Measurements from ENCODE around the gene PPP2R2B.
"Not testable (repeated sequence)": the region's sequence is repeated elsewhere in the genome, so short reads cannot be mapped to it uniquely, and the experiment has no call there.

PPP2R2B gene

DNA sequence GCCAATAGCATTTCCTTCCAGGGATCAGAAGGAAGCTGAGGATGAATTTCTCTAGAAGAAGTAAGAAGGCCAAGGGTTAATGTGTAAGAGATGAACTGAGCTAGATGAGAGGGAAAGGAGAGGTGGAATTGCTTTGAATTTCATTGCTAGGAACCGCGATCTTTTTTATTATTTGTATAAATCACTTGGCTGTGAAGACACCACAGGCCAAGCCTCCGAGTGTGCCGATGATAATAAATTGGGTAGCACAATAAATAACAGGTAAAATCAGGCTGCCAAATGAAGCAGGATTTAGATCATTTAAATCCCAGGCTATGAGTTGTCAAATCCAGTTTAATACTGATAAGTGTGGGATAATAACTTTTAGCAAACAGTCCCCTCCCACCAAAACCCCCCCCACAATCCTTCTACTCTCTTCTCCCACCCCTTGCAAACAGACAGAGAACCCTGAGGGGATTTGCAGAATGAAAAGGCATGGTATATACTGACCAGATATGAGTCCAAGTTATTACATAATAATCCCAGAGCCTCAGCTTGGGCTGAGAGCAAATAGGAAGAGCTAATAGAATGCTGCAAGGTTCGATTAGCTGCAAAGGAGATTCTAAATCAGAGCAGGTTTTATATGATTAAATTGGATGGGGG, 143.5 kb downstream of the PPP2R2B start:
- DNase-seq, result no peak

DNA sequence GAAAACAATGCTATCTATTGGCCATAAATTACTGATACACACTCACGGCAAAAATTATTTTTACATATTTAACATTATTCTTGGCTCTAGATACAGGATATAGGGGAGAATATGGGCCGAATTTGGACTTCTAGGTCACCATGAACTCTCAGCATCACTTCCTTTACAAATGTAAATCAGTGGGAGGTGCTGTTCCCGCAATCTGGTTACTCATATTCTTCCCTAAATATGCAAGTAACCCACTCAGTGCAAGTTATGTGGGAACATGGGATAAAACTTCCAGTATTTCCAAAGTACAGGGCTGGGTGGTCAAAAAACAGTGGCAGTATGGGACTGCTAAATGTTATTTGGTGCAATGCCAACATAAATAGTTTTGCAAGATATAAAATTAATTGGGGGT, 145.6 kb downstream of the PPP2R2B start:
- no peak for DNase-seq

- DNase-seq, result peak; percentile 55
Measured at GRCh38 chr5:146731909-146732659, 146.5 kb downstream of the PPP2R2B start.

- DNase-seq, result not testable (repeated sequence)
Measured at GRCh38 chr5:146728746-146729145, 149.8 kb downstream of the PPP2R2B start.

- no peak for DNase-seq
Measured at GRCh38 chr5:146726891-146727290, 151.7 kb downstream of the PPP2R2B start.

DNA sequence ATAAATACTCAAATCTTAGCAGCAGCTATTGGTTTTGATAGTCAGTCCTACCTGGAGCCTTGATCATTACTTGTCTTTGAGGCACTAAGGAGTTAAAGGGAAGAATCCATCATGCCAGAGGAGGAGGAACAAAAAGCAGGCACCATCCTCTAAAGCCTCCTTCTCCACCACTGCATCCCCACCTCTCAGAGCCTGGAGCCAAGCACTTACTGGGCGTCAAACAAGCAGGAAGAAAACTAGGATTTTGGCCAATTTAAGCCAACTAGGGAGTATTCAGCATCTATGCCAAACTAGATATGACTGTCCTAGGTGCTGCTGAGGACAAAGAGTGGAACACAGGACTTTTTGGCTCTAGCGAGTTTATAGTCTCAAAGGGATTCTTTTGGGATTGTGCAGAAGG, 152.5 kb downstream of the PPP2R2B start:
- DNase-seq, result no peak

DNA sequence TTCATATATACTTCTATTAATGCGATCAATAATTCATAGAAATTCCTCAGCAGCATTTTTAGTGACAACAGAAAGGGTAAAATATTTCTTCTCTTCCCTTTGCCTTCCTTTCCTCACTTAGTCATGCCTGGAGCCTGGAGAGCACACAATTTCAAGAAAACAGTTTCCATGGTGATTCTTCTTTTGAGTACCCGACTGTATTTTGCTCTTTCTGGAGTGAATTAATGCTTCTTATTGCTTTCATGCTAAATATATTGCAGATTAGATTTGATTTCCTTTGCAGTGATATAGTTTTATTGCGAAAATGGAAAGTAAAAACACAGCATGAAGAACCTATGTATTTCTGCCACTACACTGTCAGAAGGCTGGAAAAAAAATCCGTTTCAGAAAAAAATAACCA, 153.5 kb downstream of the PPP2R2B start:
- no peak for DNase-seq

DNA sequence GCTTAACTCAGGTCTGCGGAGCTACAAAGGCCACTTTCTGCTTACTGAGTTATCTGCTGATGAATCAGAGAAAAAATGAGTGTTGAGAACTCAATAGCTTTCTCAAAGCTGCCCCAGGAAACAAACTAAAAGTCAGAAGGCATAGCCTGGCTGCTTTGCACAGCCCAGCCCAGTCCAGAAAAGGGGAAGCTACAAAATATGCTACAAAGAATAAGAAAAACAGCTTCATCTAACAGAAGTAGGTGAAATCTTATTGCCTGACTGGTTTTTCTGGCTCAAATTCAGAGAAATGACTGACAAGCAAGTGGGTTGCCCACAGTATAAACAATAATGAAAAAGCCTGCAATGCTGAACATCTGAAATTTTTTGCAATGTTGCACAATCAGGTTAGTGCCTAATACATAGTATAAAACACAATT, 156.2 kb downstream of the PPP2R2B start:
- DNase-seq, result no peak

GRCh38 chr5:146721073-146721815, 157.3 kb downstream of the PPP2R2B start:
- no peak for DNase-seq

- no peak for DNase-seq
Measured at GRCh38 chr5:146720107-146720506, 158.4 kb downstream of the PPP2R2B start.

- DNase-seq, result no peak
Measured at GRCh38 chr5:146719179-146719578, 159.4 kb downstream of the PPP2R2B start.

DNA sequence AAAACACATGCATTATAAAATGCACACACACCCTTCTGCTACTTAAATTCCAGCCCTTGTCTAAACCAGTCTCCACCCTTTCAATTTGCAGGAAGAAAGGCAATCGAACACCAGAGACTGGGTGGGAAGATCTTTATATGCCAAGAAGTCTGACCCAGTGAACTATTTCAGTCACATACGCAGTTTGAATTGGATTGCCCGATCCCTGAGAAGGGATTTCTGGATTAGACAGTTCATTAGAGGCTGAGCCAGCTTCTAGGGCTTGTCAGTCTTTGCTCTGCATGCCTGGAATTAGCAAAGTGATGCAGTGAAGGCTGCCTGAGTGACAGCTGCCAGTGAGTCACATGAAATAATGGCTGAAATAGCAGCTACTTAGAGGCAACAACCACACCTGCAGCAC, 159.9 kb downstream of the PPP2R2B start:
- DNase-seq, result no peak

DNA sequence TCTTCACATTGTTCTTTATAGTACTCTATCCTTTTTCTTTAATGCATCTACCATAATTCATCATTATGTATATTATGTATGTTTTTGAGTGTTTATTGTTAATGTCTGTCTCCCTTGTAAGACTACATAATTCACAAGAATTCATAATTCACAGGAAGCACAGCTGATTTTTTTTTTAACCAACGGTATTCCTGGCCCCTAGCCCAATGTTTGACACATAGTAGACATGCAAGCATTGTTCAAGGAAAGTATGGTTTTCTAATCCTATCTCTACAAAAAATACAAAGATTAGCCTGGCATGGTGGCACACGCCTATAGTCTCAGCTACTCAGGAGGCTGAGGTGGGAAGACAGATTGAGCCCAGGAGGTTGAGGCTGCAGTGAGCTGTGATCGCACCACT, 160.6 kb downstream of the PPP2R2B start:
- no peak for DNase-seq

GRCh38 chr5:146716636-146717035, 161.9 kb downstream of the PPP2R2B start:
- DNase-seq, result no peak

GRCh38 chr5:146710348-146710747, 168.2 kb downstream of the PPP2R2B start:
- DNase-seq, result no peak

DNA sequence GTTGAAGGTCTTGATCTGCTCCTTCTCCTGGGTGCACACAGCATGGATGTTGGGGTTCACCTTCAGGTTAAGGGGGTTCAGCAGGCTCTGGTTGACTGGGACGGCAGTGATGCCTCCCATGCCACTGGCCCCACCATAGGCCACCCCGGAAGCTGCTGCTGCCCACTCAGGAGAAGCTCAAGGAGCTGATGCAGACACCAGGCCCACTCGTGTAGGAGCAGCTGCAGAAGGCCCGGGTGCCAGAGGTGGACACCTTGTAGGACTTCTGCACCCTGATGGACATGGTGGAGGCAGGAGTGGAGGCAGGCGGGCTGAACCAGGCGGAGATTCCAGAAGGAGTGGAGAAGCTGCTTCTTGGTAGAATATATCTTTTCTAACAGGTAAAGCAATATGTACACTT, 171.2 kb downstream of the PPP2R2B start:
- DNase-seq, result no peak

GRCh38 chr5:146706321-146706972, 172.1 kb downstream of the PPP2R2B start:
- no peak for DNase-seq

GRCh38 chr5:146704949-146705665, 173.4 kb downstream of the PPP2R2B start:
- no peak for DNase-seq

DNA sequence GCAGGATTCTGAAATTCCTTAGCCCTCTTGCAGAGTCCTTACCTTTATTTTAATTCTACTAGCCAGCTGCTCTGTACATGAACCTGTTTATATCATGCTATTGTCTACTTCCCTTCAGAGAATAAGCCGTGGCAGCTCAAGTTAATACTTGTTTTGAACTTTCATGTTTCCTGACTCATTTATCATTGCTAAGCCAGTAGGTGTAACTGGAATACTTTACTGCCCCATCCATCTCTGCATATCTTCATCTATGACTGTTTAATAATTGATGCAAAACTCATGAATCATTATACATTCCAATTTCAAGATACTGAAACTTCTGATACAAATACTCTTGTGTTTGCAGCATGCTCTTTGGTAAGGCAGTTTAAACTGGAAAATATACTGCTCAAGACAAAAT, 174.7 kb downstream of the PPP2R2B start:
- no peak for DNase-seq

DNA sequence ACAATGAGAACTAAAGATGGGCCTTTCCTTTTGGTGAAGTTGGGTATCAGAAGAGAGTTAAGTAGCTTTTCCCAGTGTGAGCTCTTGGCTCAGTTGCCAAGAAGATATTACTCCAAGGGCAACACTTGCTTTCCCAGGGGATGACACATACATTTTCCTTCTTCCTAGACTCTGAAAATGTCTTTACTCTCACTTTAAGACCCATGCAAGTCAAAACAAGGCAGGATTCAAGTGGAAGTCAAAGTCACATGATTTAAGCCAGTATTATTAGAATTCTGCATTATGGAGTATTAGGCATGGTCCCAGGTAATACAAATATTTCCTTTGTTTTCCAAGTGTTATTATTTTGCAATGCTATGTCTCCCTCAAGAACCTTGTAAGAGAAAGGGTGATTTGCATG, 175.1 kb downstream of the PPP2R2B start:
- no peak for DNase-seq

DNA sequence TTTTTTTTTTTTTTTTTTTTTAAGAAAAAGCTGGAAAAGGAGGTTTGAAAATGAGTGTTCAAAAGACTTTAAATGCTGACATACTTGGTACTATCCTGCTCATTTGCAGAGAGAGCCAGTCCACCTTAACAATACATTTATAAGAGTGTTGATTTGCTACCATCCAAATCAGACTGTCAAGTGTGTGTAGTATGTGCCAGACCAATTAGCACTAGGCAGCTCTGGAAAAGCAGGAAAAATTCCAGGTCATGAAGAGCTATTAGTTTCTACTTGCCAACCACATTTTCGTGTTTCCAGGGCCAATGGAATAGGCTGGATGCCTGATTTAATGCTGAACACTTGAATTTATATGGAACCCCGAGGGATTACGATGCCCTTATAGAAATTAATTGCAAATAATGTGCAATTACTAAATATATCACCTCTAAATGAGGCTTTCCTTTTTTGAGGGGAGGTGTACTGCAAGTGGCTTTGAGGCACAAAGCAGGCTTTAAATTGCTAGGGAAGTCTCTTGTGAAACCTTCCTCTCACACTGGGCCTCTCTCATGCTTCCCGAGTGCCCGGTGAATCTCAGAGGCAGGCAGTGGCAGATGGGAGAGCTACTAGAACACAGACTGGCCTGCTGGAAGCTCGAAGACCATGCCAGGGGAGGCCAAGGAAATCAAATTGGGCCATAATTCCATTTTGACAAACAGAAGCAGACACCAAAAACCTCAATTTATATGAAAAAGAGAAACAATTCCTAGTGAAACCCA, 178.7 kb downstream of the PPP2R2B start:
- no peak for DNase-seq

GRCh38 chr5:146699138-146699537, 179.4 kb downstream of the PPP2R2B start:
- no peak for DNase-seq

Data from fibroblast of skin of scalp (primary cell).